ENCODE data around the gene TRIM14.
"Not testable (repeated sequence)": the region's sequence is repeated elsewhere in the genome, so short reads cannot be mapped to it uniquely, and the experiment has no call there.

Gene TRIM14

GRCh38 chr9:98081477-98082219 lies 37.4 kb downstream of the TRIM14 start:
- no peak overlapping the region for H3K4me3 ChIP-seq (ENCODE audit: low read depth, low read length)
- in situ Hi-C loops (cut with HindIII; ENCODE audit: low sequenced_read_pairs) = no loop called here
- TF ChIP-seq CTCF (IDR thresholded peaks at IDR 0.05; ENCODE audit: low read depth, low read length) = no peak
- DNase-seq (ENCODE audit: low read depth, low spot score) = no peak

DNA sequence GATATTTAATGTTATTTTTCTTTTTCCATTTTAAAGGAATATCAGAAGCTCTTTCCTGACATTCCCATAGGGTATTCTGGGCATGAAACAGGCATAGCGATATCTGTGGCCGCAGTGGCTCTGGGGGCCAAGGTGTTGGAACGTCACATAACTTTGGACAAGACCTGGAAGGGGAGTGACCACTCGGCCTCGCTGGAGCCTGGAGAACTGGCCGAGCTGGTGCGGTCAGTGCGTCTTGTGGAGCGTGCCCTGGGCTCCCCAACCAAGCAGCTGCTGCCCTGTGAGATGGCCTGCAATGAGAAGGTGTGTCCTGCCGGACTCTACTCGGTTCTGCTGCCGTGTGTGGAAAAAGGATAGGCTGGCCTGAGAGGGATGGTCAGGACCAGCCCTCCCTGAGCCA lies 38.2 kb downstream of the TRIM14 start:
- in situ Hi-C loops (cut with HindIII; ENCODE audit: low sequenced_read_pairs) = no loop called here
- DNase-seq (ENCODE audit: low read depth, low spot score) = no peak
- no peak for TF ChIP-seq CTCF (IDR thresholded peaks at IDR 0.05; ENCODE audit: low read depth, low read length)
- H3K4me3 ChIP-seq (ENCODE audit: low read depth, low read length) = no peak overlapping the region

DNA sequence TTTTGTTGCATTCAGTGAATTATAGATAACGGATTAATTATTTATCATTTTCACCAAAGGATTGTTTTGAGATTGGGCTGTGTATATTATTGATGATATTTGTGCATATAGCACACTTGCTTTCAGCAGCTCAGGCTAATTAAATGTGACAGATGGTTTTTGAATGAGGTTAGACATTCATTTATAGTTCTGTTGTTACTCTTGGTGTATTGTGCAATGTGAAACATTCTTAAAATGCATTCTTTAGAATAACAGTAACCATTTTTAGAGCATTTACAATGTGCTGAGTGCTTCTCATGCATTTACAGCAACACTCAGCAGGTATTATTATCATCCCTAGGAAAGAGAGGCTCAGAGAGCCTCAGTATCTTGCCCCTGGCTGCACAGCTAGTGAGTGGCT lies 38.7 kb downstream of the TRIM14 start:
- in situ Hi-C loops (cut with HindIII; ENCODE audit: low sequenced_read_pairs) = no loop called here
- no peak for TF ChIP-seq CTCF (IDR thresholded peaks at IDR 0.05; ENCODE audit: low read depth, low read length)
- no peak for DNase-seq (ENCODE audit: low read depth, low spot score)
- H3K4me3 ChIP-seq (ENCODE audit: low read depth, low read length) = no peak overlapping the region

- in situ Hi-C loops (cut with HindIII; ENCODE audit: low sequenced_read_pairs) = no loop called here
- DNase-seq (ENCODE audit: low read depth, low spot score) = no peak
- no peak overlapping the region for H3K4me3 ChIP-seq (ENCODE audit: low read depth, low read length)
- no peak for TF ChIP-seq CTCF (IDR thresholded peaks at IDR 0.05; ENCODE audit: low read depth, low read length)
These were observed 40.1 kb downstream of the TRIM14 start for GRCh38 chr9:98078895-98079294.

- DNase-seq (ENCODE audit: low read depth, low spot score); in situ Hi-C loops (cut with HindIII; ENCODE audit: low sequenced_read_pairs); H3K4me3 ChIP-seq (ENCODE audit: low read depth, low read length): not testable (repeated sequence)
These were observed 42.5 kb downstream of the TRIM14 start for GRCh38 chr9:98076514-98076890.

DNA sequence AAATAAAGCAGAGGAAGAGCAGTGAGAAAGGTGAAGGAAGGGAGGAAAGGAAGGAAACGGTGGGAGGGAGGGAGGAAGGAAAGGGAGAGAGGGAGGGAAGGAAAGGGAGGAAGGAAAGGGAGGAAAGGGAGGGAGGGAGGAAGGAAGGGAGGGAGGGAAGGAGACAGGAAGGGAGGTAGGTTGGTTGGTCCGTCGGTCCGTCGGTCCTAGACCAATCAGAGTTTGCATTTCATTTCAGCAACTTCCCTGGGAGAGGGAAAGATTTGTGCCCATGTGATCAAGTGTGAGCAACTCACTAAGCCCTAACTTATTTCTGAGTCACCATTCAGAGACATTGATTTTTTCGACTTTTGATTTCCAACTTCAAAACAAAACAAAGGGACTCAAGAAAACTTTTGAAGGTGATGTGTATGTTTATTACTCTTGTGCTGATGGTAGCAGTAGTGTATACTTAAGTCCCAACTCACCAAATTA lies 43.7 kb downstream of the TRIM14 start:
- in situ Hi-C loops (cut with HindIII; ENCODE audit: low sequenced_read_pairs) = no loop called here
- DNase-seq (ENCODE audit: low read depth, low spot score) = peak; percentile 63
- H3K4me3 ChIP-seq (ENCODE audit: low read depth, low read length) = no peak overlapping the region
- no peak for TF ChIP-seq CTCF (IDR thresholded peaks at IDR 0.05; ENCODE audit: low read depth, low read length)

GRCh38 chr9:98074115-98074990 lies 44.7 kb downstream of the TRIM14 start:
- TF ChIP-seq CTCF (IDR thresholded peaks at IDR 0.05; ENCODE audit: low read depth, low read length) = peak; percentile 98
- peak; percentile 62 for DNase-seq (ENCODE audit: low read depth, low spot score)
- in situ Hi-C loops (cut with HindIII; ENCODE audit: low sequenced_read_pairs) = no loop called here
- no peak overlapping the region for H3K4me3 ChIP-seq (ENCODE audit: low read depth, low read length)

Measured in astrocyte of the spinal cord (primary cell).